HL-60 (cell line): Measurements from ENCODE around the gene SRGAP3.
A peak's percentile ranks its signal among the peaks of the same experiment; 100 is the strongest.

ENCODE experiments used
- GABPA ChIP-seq: IDR thresholded peaks from 2 replicates; pipeline ENCODE4 v1.6.1; 2012; ENCODE audit warnings: low read depth
- REST ChIP-seq: IDR thresholded peaks from 2 replicates; pipeline ENCODE4 v1.6.1; 2012; ENCODE audit warnings: low read depth; ENCODE audit not compliant: insufficient replicate concordance
- SPI1 ChIP-seq: IDR thresholded peaks from 2 replicates; pipeline ENCODE4 v1.6.1; 2012; ENCODE audit warnings: low read depth, mild to moderate bottlenecking, borderline replicate concordance
- TF ChIP-seq, protein P1 (sequence below): IDR thresholded peaks from one replicate; pipeline ENCODE4 v1.5.1; 2011; ENCODE audit warnings: low read length, control low read depth, inconsistent platforms; ENCODE audit not compliant: insufficient read depth

DNA sequence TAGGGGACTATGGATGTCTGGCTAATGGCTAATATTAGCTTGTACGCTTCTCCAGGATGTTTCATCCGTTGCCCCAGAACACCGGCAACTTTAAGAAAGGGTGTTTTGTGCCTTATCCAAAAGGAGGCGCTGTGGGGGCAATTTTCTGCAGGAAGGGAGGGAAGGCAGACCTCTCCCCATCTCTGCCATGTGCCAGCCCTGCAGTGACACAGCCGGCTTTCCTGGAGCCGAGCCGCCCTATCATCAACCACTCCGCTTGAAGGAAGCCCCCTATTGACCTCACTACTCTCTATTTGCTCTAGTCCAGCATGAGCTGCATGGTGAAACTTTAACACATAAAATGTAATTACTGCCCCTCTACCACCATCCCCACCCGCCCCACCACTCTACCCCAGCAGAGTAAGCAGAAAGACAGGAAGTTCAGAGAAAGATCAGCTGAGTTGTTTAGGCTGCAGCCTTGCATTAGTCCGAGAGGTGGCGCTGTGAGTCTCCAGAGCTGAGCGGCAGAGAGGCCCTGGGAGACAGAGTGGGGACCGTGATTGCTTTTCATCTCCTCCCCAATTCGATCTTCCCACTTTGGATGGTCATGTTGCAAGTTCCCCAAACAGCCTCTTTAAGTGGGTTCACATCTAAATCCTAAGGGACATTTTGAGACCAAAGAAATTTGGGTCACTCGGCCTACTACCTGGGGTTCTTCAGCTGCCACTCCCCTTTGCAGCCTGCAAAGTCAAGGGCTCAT is 261.6 kb downstream of the SRGAP3 start:
- TF ChIP-seq, protein P1, sequence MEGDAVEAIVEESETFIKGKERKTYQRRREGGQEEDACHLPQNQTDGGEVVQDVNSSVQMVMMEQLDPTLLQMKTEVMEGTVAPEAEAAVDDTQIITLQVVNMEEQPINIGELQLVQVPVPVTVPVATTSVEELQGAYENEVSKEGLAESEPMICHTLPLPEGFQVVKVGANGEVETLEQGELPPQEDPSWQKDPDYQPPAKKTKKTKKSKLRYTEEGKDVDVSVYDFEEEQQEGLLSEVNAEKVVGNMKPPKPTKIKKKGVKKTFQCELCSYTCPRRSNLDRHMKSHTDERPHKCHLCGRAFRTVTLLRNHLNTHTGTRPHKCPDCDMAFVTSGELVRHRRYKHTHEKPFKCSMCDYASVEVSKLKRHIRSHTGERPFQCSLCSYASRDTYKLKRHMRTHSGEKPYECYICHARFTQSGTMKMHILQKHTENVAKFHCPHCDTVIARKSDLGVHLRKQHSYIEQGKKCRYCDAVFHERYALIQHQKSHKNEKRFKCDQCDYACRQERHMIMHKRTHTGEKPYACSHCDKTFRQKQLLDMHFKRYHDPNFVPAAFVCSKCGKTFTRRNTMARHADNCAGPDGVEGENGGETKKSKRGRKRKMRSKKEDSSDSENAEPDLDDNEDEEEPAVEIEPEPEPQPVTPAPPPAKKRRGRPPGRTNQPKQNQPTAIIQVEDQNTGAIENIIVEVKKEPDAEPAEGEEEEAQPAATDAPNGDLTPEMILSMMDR: peak; percentile 69
- TF ChIP-seq REST: no peak
- no peak for TF ChIP-seq SPI1
- no peak for TF ChIP-seq GABPA
